Body of pancreas (tissue), 4 donors: ENCODE measurements around the gene MRAP2.

ENCODE experiments used
- POLR2A ChIP-seq, 3 donors: fragments of 450-650 bp; IDR thresholded peaks; one replicate each; pipeline ENCODE4 v1.6.1; 2016; ENCODE audit warnings: antibody characterized with exemption in 3 of 3, mild to moderate bottlenecking in 2 of 3
- TF ChIP-seq, protein P1 (sequence below), 7 experiments: fragments of 450-650 bp in 4 of 7; fragments of 200-600 bp in 3 of 7; sonication (generic) in 3 of 7; IDR thresholded peaks; one replicate each; pipeline ENCODE4 v1.5.1; 2016 to 2019; ENCODE audit warnings: antibody characterized with exemption in 7 of 7

DNA sequence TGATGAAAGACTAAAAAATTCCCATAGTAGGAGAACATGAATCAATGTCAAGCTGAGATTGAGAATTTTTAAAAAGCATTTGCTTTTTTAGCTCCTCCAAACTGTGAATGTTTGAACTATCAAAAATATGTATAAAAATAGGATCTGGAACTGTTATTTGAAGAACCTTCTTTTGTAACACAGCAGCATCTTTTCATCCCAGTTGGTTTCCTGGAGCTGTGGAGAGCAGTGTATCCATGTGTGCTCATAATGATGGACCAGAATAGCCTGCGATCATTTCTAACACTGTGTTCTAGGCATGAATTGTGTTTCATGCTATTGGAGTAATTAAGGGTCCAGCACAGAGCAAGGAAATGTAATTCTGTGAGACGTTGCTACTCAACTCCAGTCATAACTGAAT lies 22.1 kb downstream of the MRAP2 start:
- TF ChIP-seq, protein P1, sequence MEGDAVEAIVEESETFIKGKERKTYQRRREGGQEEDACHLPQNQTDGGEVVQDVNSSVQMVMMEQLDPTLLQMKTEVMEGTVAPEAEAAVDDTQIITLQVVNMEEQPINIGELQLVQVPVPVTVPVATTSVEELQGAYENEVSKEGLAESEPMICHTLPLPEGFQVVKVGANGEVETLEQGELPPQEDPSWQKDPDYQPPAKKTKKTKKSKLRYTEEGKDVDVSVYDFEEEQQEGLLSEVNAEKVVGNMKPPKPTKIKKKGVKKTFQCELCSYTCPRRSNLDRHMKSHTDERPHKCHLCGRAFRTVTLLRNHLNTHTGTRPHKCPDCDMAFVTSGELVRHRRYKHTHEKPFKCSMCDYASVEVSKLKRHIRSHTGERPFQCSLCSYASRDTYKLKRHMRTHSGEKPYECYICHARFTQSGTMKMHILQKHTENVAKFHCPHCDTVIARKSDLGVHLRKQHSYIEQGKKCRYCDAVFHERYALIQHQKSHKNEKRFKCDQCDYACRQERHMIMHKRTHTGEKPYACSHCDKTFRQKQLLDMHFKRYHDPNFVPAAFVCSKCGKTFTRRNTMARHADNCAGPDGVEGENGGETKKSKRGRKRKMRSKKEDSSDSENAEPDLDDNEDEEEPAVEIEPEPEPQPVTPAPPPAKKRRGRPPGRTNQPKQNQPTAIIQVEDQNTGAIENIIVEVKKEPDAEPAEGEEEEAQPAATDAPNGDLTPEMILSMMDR (IDR thresholded peaks at IDR 0.05), result no peak
- TF ChIP-seq POLR2A (IDR thresholded peaks at IDR 0.05), result no peak
